K562 (cell line): ENCODE data around the gene REC8. TPM values are rescaled to one million over a fixed set of nuclear protein-coding genes. Genes with fewer than 3 reads are reported as not detected.
A peak's percentile ranks its signal among the peaks of the same experiment; 100 is the strongest.

Experiments
- CBX1 ChIP-seq: sonication (generic); IDR thresholded peaks from 2 replicates; pipeline ENCODE4 v1.6.1; 2016; ENCODE audit warnings: antibody characterized with exemption, low read depth, mild to moderate bottlenecking
- CC2D1A ChIP-seq: fragments of 450-650 bp; IDR thresholded peaks from 2 replicates; pipeline ENCODE4 v1.6.1; 2017; ENCODE audit warnings: mild to moderate bottlenecking
- CHD2 ChIP-seq: IDR thresholded peaks from 2 replicates; pipeline ENCODE4 v1.6.1; 2011; ENCODE audit warnings: low read depth, low read length
- CTCFL ChIP-seq: IDR thresholded peaks from 2 replicates; pipeline ENCODE4 v1.6.1; 2011; ENCODE audit warnings: borderline replicate concordance, low read depth, mild to moderate bottlenecking, moderate library complexity, low read length; ENCODE audit not compliant: insufficient read depth, poor library complexity, severe bottlenecking
- FOXJ3 ChIP-seq: sonication (generic); formaldehyde crosslinking; IDR thresholded peaks from 2 replicates; pipeline ENCODE4 v1.4.0; 2020; ENCODE audit warnings: mild to moderate bottlenecking, missing genetic modification reagents
- FOXP1 ChIP-seq: sonication (generic); formaldehyde crosslinking; IDR thresholded peaks from 2 replicates; pipeline ENCODE4 v1.8.0; 2022; ENCODE audit warnings: mild to moderate bottlenecking, missing genetic modification reagents
- HLTF ChIP-seq: fragments of 450-650 bp; IDR thresholded peaks from 2 replicates; pipeline ENCODE4 v1.6.1; 2016
- HMGN3 ChIP-seq: IDR thresholded peaks from 2 replicates; pipeline ENCODE4 v1.6.1; 2011; ENCODE audit warnings: borderline replicate concordance, low read depth, mild to moderate bottlenecking, mixed read lengths, low read length; ENCODE audit not compliant: insufficient read length; ENCODE audit errors: extremely low read depth
- ILK ChIP-seq: fragments of 450-650 bp; IDR thresholded peaks from 2 replicates; pipeline ENCODE4 v1.6.1; 2016; ENCODE audit warnings: missing genetic modification characterization, low read depth, mild to moderate bottlenecking, missing compliant biosample characterization, moderate library complexity, borderline replicate concordance
- MLLT1 ChIP-seq, 2 experiments: fragments of 450-650 bp; IDR thresholded peaks; 2 replicates each; pipeline ENCODE4 v1.6.1; 2016
- POLR2G ChIP-seq: fragments of 200-400 bp; formaldehyde crosslinking; IDR thresholded peaks from 2 replicates; pipeline ENCODE4 v1.6.1; 2017; ENCODE audit warnings: low read depth, mild to moderate bottlenecking, antibody characterized with exemption, low read length, moderate library complexity
- SAFB ChIP-seq: fragments of 200-400 bp; formaldehyde crosslinking; IDR thresholded peaks from 2 replicates; pipeline ENCODE4 v1.6.1; 2017; ENCODE audit warnings: low read depth, low read length, borderline replicate concordance
- VEZF1 ChIP-seq: fragments of 200-800 bp; sonication (Bioruptor generic); IDR thresholded peaks from 2 replicates; pipeline ENCODE4 v1.6.1; 2017; ENCODE audit warnings: missing genetic modification characterization, missing compliant biosample characterization
- ZNF347 ChIP-seq: fragments of 450-650 bp; formaldehyde crosslinking; IDR thresholded peaks from 2 replicates; pipeline ENCODE4 v1.4.0; 2020; ENCODE audit warnings: low read depth, mild to moderate bottlenecking, moderate library complexity
- ZNF449 ChIP-seq: fragments of 250-450 bp; sonication (Bioruptor Pico); IDR thresholded peaks from 2 replicates; pipeline ENCODE4 v1.8.0; 2022; ENCODE audit warnings: moderate library complexity, mild to moderate bottlenecking, inconsistent platforms
- ZNF511 ChIP-seq: sonication (generic); formaldehyde crosslinking; IDR thresholded peaks from 2 replicates; pipeline ENCODE4 v1.8.0; 2022; ENCODE audit warnings: mild to moderate bottlenecking, missing genetic modification reagents
- ZNF586 ChIP-seq: fragments of 450-650 bp; formaldehyde crosslinking; conservative IDR thresholded peaks from 2 replicates; pipeline ENCODE4 v1.4.0; 2020; ENCODE audit warnings: mild to moderate bottlenecking, moderate library complexity
- ZNF707 ChIP-seq: fragments of 250-450 bp; sonication (Bioruptor Pico); conservative IDR thresholded peaks from 2 replicates; pipeline ENCODE4 v1.8.0; 2022; ENCODE audit warnings: inconsistent platforms, mild to moderate bottlenecking, moderate library complexity
- ZNF764 ChIP-seq: fragments of 250-450 bp; sonication (Bioruptor Pico); IDR thresholded peaks from 2 replicates; pipeline ENCODE4 v1.4.0; 2020; ENCODE audit warnings: low read depth, mild to moderate bottlenecking, moderate library complexity
- ZSCAN29 ChIP-seq: fragments of 450-650 bp; IDR thresholded peaks from 2 replicates; pipeline ENCODE4 v1.6.1; 2017
- polyA plus RNA-seq, 8 experiments: library from polyadenylated mRNA; depleted of rRNA in 4 of 8; stranded (reverse) in 5 of 8; unstranded in 3 of 8; fragments of >200 nt; fragmentation: Nextera tagmentation in 2 of 8; fragmentation: Illumina TruSeq in 1 of 8; extraction: Ambion mirVana in 2 of 8; extraction: Trizol in 1 of 8; gene quantifications; 2 replicates each; pipeline versions ENCODE4 v1.2.1 to v1.2.3, GENCODE V29; 2011 to 2014; ENCODE audit warnings: inconsistent platforms in 1 of 8, missing spikeins in 1 of 8
- total RNA-seq, 7 experiments: library from RNA; depleted of rRNA in 6 of 7; stranded (reverse); fragments of >200 nt in 6 of 7; fragmentation: Illumina TruSeq in 2 of 7; extraction: Trizol in 2 of 7; gene quantifications; 2 replicates each; pipeline versions ENCODE4 v1.2.1 to v1.2.3, GENCODE V29; 2011 to 2021; ENCODE audit warnings: low replicate concordance in 1 of 7

REC8 gene
- total and polyA plus RNA-seq, 9 of the 15 experiments (the other 6 are each of a cell fraction or from before 2014, with no cell fraction given): 0.11 to 2.5 (median 0.85) TPM

- TF ChIP-seq VEZF1 (CRISPR knock-in tag) (peak; percentile 54), CC2D1A (no peak), ZNF511 (CRISPR knock-in tag) (0 out of 2 replicates have a peak, but pooled peaks have one; percentile 29), CHD2 (peak; percentile 86), ZNF586 (CRISPR knock-in tag) (no peak), ZNF449 (CRISPR knock-in tag) (no peak), MLLT1 (IDR thresholded peaks at IDR 0.05) (peak; percentile 14 to 76; a peak in 2 of 4 replicates), ZNF764 (CRISPR knock-in tag) (peak; percentile 45; the same call in 1 of the 2 replicates), ZNF347 (CRISPR knock-in tag) (no peak), FOXP1 (CRISPR knock-in tag) (0 out of 2 replicates have a peak, but pooled peaks have one; percentile 35), CBX1 (peak; percentile 85), HMGN3 (peak; percentile 43), HLTF (no peak), CTCFL (no peak), ZSCAN29 (no peak), ZNF707 (CRISPR knock-in tag) (no peak), SAFB (no peak), POLR2G (peak; percentile 96), ILK (tag) (no peak), FOXJ3 (CRISPR knock-in tag) (no peak)
Observed at GRCh38 chr14:24212924-24213865, 41.3 kb downstream of the REC8 start, which contains the start of gene CHMP4A (continued).
